Activated T-helper 1 cell treated with anti-CD3 and anti-CD28 coated beads, Interleukin-12 subunit alpha, Interleukin-12 subunit beta, Interleukin-2, Interleukin-4 antibody, amounts not matched to agents 30 ng/mL and 10 ng/mL and 1 ng/mL, durations not matched to agents 14 hours and 24 hours and 36 hours (primary cell): ENCODE data around the gene TRA2B. TPM values are rescaled to one million over a fixed set of nuclear protein-coding genes. Genes with fewer than 3 reads are reported as not detected.
A peak's percentile ranks its signal among the peaks of the same experiment; 100 is the strongest.

ENCODE experiments used
- DNase-seq: peaks from one replicate; pipeline ENCODE4 v3.0.0; 2021; ENCODE audit warnings: low spot score
- H3K27ac Mint-ChIP-seq: one replicate; pipeline ENCODE4 v1.8.0; 2021; ENCODE audit warnings: mild to moderate bottlenecking, mixed read lengths
- H3K27me3 Mint-ChIP-seq: one replicate; pipeline ENCODE4 v1.8.0; 2022; ENCODE audit warnings: mild to moderate bottlenecking, moderate library complexity, mixed read lengths; ENCODE audit not compliant: insufficient read depth
- H3K36me3 Mint-ChIP-seq: one replicate; pipeline ENCODE4 v1.8.0; 2021; ENCODE audit warnings: low read depth, mixed read lengths
- H3K4me1 Mint-ChIP-seq: one replicate; pipeline ENCODE4 v1.8.0; 2021; ENCODE audit warnings: low read depth, mixed read lengths
- H3K4me3 Mint-ChIP-seq: one replicate; pipeline ENCODE4 v1.8.0; 2021; ENCODE audit warnings: mild to moderate bottlenecking, moderate library complexity, mixed read lengths
- H3K9me3 Mint-ChIP-seq: one replicate; pipeline ENCODE4 v1.8.0; 2021; ENCODE audit warnings: mixed read lengths
- intact Hi-C: fragments of 100-400 bp; cut with micrococcal nuclease; formaldehyde crosslinking; loops from one replicate; pipeline ENCODE4 v1.15.1; 2024
- total RNA-seq: library from RNA; stranded (reverse); gene quantifications from 2 replicates; pipeline ENCODE4 v1.2.3, GENCODE V29; 2022

The TRA2B gene
- total RNA-seq, 1 donor from 2014 or later: 279 TPM

DNA sequence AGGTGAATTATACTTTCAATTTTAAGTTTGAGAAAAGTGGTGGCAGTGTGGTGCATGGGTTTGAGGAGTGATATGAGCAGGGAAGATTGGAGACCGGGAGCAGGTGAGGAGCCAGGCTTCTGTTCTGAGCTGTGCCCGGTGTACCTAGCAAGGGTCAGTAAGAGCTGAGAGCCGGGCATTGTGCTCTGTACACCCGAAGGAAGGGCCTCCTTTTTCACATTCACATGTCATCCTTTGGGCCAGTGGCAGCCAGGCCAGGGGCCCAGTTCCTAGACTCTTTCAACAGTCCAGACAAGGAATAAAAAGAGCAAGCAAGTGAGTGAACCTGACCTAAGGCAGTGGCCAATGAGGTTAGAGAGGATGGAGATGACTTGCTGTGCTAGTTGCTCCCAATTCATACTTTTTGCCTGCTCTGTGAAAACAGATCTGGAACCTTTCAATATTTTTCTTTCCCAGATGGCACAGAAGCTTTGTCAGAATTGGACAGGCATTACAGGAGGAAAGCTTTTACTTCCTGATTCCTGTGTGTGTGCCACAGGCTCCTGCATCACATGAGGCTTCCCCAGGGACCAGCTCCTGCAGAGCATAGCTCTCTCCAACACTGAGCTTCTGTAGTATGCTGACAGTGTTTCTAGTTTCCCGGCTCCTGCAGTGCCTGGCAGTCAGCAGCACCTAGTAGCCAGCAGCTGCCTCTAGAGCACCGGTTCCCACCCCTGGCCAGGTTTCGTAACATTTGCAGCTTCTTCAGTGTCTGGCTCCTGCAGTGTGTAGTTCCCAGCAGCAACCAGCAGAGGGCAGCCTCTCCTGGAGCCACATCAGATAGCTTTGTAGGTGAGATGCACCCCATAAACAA, 5.3 kb upstream of the TRA2B start:
- H3K4me3 Mint-ChIP-seq: no peak overlapping the region
- intact Hi-C loops: loop anchor here (1.0 to 2.0 kb wide), 3 partner anchors 34 to 674 kb away; no protein-coding TSS in a partner anchor
- peaks cover 23% of the 10 kb centered on the region for H3K4me1 Mint-ChIP-seq
- DNase-seq: peak; percentile 78
- peaks cover 17% of the 10 kb centered on the region for H3K27me3 Mint-ChIP-seq
- H3K27ac Mint-ChIP-seq: no peak overlapping the region
- peaks cover 2% of the 10 kb centered on the region for H3K36me3 Mint-ChIP-seq
- H3K9me3 Mint-ChIP-seq: peaks cover 3% of the 10 kb centered on the region

DNA sequence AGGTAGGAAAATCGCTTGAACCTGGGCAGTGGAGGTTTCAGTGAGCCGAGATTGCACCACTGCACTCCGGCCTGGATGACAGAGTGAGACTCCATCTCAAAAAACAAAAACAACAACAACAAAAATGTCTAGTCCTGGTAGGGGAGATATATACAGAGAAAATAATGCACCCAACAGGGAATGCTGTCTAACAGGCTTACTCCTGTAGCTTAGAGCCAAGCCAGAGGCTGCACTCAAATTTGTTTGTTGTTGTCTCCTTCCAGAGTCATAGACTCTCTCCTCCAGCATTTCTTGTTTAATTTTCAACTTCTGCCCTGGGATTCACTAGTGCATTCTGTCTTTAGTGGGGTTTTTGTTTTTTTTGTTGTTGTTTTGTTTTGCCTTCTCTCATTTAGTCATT, 4.6 kb upstream of the TRA2B start:
- Mint-ChIP-seq H3K36me3 (peaks cover 7% of the 10 kb centered on the region), H3K4me1 (peaks cover 25% of the 10 kb centered on the region), H3K27ac (no peak overlapping the region), H3K4me3 (no peak overlapping the region), H3K9me3 (peaks cover 4% of the 10 kb centered on the region), H3K27me3 (peaks cover 13% of the 10 kb centered on the region)
- intact Hi-C loops: loop anchor here (2.0 kb wide), 1 partner anchor 598 kb away; no protein-coding TSS in a partner anchor
- no peak for DNase-seq

DNA sequence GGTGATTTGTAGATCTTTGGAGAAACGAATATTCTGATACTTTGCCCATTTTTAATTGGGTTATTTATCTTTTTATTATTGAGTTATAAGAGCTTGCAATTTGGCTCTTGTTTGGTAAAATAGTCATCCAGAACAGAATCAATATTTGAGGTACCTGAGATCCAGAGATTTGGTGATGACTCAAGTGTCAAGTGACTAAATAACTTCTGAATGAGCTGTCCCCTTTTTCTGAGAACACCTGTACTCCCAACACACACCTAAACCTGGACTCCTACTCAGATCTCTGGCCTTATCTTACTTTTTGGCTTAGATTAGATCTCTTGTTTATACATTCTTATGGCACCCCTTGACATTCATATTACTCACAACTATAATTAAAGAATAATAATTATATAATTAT, 3.1 kb upstream of the TRA2B start:
- Mint-ChIP-seq H3K36me3 (peaks cover 21% of the 10 kb centered on the region), H3K27ac (no peak overlapping the region), H3K4me3 (no peak overlapping the region), H3K4me1 (peaks cover 26% of the 10 kb centered on the region), H3K27me3 (peaks cover 9% of the 10 kb centered on the region), H3K9me3 (peaks cover 4% of the 10 kb centered on the region)
- intact Hi-C loops: no loop called here
- DNase-seq: no peak

DNA sequence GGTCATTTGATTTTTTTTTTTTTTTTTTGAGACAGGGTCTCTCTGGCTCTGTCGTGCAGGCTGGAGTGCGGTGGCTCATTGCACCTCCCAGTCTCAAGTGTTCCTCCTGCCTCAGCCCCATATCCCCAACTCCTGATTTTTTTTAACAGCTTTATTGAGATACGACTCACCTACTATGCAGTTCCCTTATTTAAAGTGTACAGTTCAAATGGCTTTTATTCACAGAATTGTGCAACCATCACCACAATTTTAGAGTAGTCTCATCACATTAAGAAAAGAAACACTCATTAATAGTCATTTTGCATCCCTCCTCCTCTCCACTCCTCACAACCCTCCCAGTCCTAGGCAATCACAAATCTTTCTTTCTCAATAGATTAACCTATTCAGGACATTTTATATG, 1.9 kb upstream of the TRA2B start:
- H3K9me3 Mint-ChIP-seq: peaks cover 4% of the 10 kb centered on the region
- H3K4me1 Mint-ChIP-seq: peaks cover 38% of the 10 kb centered on the region
- peaks cover 8% of the 10 kb centered on the region for H3K27me3 Mint-ChIP-seq
- peaks cover 33% of the 10 kb centered on the region for H3K36me3 Mint-ChIP-seq
- H3K4me3 Mint-ChIP-seq: no peak overlapping the region
- intact Hi-C loops: loop anchor here (2.0 to 10.0 kb wide), 7 partner anchors 169 to 1195 kb away; partner anchors contain the start of genes ETV5, RFC4, RPL39L and ST6GAL1
- peak overlapping the region; percentile 8 for H3K27ac Mint-ChIP-seq
- DNase-seq: no peak

DNA sequence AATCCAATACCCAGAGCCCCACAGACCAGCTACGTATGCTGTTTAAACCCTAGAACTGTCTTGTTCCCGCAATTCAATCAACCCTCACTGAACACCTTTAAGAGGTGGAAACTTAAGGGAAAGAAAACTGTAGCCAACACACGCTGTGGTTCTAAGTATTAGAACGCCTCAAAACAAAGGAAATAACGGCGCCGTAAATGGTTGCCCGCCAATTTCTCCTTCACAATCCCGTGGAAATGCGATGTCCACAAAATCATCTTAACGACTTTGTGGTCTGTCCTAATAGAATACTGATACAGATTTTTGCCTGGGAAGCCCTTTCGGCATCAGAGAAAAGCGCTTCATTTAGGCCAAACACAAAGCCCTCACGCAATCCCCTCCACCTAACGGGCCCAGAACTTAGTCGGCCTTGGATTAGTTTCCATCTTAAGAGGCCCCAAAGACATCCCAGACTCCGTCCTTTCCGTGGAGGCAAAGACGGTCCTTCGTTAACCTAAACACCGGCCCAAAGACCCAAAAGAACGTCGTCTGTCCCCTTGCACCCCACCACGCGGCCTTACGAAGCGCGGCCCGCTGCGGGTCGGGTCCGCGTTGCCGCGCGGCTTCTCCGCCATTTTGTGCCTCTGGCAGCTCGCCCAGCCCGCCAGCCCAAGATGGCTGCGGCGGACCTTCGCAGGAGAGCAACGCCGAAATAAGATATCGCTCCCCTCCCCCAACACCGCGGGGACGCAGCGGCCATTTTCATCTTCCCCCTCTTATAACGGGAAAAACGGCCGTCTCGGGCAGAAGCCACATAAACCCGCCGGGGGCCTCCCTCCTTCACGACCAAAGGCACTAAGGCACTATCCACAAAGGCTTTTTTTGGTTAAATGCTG, 763 bp downstream of the TRA2B start:
- H3K9me3 Mint-ChIP-seq: peaks cover 4% of the 10 kb centered on the region
- DNase-seq: peak; percentile 81
- H3K27me3 Mint-ChIP-seq: peaks cover 8% of the 10 kb centered on the region
- H3K36me3 Mint-ChIP-seq: peaks cover 46% of the 10 kb centered on the region
- peak overlapping the region; percentile 99 for H3K27ac Mint-ChIP-seq
- peak overlapping the region; percentile 97 for H3K4me3 Mint-ChIP-seq
- peaks cover 44% of the 10 kb centered on the region for H3K4me1 Mint-ChIP-seq
- intact Hi-C loops: loop anchor here (1.0 to 10.0 kb wide), 9 partner anchors 9 to 1198 kb away; partner anchors contain the start of genes DNAJB11, EIF4A2, RFC4 and RPL39L

DNA sequence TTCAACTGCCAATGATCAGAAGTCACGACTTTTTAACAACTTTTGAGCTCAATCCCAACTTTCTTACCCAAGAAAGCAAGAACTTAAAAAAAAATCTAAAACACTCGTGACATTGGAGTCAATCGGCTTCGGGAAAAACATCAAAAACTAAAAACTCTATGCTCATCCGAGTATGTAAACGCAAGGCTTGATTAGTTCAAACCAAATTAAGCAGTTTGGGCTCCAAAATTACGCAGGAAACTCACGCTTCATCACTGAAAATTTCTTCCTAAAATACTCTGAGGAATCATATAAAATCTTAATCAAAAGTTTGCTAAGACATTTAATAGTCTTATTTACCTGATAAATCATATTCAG, 1.6 kb downstream of the TRA2B start:
- intact Hi-C loops: loop anchor here (1.0 to 10.0 kb wide), 7 partner anchors 8 to 1199 kb away; partner anchors contain the start of genes RFC4, RPL39L, ST6GAL1 and TMEM41A
- peaks cover 4% of the 10 kb centered on the region for H3K9me3 Mint-ChIP-seq
- H3K36me3 Mint-ChIP-seq: peaks cover 50% of the 10 kb centered on the region
- peak overlapping the region; percentile 99 for H3K27ac Mint-ChIP-seq
- peak overlapping the region; percentile 97 for H3K4me3 Mint-ChIP-seq
- DNase-seq: no peak
- H3K27me3 Mint-ChIP-seq: peaks cover 8% of the 10 kb centered on the region
- H3K4me1 Mint-ChIP-seq: peaks cover 52% of the 10 kb centered on the region

DNA sequence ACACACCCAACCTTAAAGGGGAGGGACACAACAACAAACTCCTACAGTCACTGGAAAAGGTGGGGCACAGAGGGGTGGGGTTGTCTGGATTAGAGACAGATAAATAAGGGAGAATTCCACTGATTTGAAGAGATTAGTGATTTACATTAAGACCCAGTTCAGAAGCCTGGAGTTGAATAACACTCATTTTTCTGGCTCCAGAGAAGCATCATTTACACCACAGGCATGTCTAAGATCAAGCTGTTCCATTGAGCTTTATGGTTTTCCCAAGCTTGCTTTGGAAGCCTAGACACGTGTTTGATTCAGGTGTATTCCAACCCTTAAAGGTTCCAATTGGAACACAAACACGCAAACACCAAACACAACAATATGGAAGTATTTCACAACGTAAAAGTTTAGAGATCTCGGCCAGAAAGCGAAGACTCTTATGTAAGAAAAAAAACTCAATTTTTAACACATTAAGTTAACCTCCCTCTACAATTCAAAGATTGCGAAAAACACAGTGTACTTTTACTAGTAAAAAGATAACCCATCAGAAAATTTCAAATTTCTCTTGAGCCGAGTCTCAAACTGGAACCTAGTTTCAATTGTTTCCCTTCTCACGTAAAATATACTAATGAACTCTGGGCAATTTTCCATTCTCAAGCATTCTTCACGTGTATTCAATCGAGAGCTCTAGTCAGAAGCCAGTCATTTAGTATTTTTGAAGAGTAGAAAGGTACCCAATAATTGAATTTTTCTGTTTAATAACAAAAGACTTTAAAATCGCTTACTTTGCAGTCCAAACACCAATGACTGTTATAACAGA, 2.1 kb downstream of the TRA2B start:
- Mint-ChIP-seq H3K27ac (peak overlapping the region; percentile 99), H3K4me3 (peak overlapping the region; percentile 97), H3K4me1 (peaks cover 58% of the 10 kb centered on the region), H3K9me3 (peaks cover 4% of the 10 kb centered on the region), H3K36me3 (peaks cover 55% of the 10 kb centered on the region), H3K27me3 (peaks cover 8% of the 10 kb centered on the region)
- intact Hi-C loops: loop anchor here (1.0 to 10.0 kb wide), 8 partner anchors 7 to 1199 kb away; partner anchors contain the start of genes RFC4, RPL39L, ST6GAL1 and TMEM41A
- DNase-seq: no peak

DNA sequence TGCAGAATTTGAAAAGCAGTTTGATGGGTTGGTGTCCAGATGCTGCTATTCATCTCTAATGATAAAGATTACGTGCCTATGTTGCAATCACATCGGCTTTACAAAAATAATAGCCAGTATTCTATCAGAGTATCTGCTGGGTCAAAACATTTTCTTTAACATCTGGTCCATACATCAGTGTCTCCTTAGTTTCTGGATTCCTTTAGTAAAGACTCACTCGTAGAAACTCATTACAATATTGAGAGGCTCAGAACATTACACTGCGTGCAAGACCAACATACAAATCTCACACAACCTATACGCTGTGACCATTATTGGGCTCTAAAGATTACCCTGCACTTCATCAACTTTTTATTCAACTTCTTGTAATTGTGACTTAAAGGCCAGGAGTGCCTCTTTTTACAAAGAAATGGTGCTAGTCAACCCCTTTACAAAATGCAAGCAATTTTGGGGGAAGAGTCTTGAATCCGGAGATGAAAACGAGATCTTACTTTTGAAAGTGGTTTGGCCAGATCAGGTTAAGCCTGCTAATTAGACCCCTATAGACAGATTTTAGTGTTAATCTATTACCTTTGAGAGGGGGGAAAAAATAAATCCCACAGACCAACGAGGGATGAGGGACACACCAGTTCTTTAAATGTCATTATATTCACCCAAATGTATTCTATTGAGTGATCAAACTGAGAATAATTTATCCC, 2.9 kb downstream of the TRA2B start:
- peak overlapping the region; percentile 97 for H3K4me3 Mint-ChIP-seq
- DNase-seq: no peak
- peaks cover 5% of the 10 kb centered on the region for H3K27me3 Mint-ChIP-seq
- peaks cover 4% of the 10 kb centered on the region for H3K9me3 Mint-ChIP-seq
- intact Hi-C loops: loop anchor here (2.0 to 10.0 kb wide), 7 partner anchors 16 to 1200 kb away; partner anchors contain the start of genes RFC4, RPL39L, ST6GAL1 and TMEM41A
- peak overlapping the region; percentile 99 for H3K27ac Mint-ChIP-seq
- H3K36me3 Mint-ChIP-seq: peaks cover 62% of the 10 kb centered on the region
- peaks cover 66% of the 10 kb centered on the region for H3K4me1 Mint-ChIP-seq

DNA sequence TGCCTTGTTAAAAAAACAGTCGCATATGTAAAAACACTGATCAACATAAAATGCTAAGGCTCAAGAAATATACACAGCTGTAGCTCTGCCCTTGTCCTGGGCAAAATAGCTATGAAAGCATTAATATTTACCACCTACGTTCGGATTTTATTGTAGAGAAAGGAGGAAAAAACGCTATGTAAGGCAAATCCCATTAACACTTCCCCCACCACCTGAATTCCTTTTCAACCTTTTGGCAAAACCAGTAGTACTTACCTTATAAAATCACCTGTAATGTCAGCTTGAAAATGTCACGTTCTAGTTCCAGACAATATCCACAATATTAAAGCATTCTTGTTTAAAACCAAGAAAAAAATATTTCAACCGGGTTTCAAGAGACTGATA, 3.6 kb downstream of the TRA2B start:
- no peak for DNase-seq
- Mint-ChIP-seq H3K27ac (peak overlapping the region; percentile 27), H3K9me3 (peaks cover 4% of the 10 kb centered on the region), H3K4me1 (peaks cover 73% of the 10 kb centered on the region), H3K36me3 (peaks cover 69% of the 10 kb centered on the region), H3K4me3 (peak overlapping the region; percentile 97), H3K27me3 (peaks cover 2% of the 10 kb centered on the region)
- intact Hi-C loops: loop anchor here (2.0 to 10.0 kb wide), 3 partner anchors 15 to 1201 kb away; partner anchors contain the start of genes RPL39L and VPS8

DNA sequence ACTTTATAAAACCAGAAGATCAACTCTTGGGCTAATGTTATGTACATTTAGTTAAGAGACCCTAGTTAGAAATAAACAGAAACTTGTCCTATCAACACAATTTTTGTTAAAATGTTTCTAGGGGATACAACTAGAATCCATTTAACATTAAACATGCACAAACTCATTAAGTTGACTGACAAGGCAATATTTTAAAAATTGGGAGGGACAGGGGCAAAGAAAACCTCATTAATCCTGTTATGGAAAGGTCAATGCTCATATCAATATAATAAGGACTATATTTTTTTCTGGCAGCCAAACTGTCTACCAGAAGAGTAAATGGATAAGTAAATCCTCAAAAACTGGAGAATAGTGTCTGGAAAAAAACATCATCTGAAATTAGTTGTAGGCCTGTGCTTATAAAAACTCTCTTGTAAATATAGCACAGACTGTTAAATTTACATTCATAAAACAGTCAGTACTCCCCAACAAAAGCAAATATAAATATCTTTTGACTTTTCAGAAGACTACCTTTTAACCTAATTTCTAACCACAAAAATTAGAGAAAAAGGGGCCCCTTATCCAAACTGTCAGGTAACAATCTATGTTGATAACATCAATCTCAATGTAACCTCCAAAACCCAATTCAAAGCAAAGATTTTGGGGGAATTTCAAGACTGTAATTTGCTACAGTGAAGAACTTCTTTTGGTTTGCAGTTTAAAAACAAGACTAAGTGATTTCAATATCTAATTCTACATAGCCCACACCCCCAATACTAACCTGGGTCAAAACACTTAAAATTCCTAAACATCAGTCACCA, 4.2 kb downstream of the TRA2B start:
- intact Hi-C loops: loop anchor here (2.0 to 10.0 kb wide), 3 partner anchors 15 to 1201 kb away; partner anchors contain the start of genes RPL39L and VPS8
- Mint-ChIP-seq H3K27ac (peak overlapping the region; percentile 27), H3K4me3 (peak overlapping the region; percentile 97), H3K27me3 (no peaks in the 10 kb centered on the region), H3K9me3 (peaks cover 4% of the 10 kb centered on the region), H3K36me3 (peaks cover 73% of the 10 kb centered on the region), H3K4me1 (peaks cover 79% of the 10 kb centered on the region)
- DNase-seq: no peak
